Gastrocnemius medialis (tissue), 4 donors: ENCODE results near the gene LRFN5.

ENCODE experiments used
- POLR2A ChIP-seq, 2 donors: fragments of 450-650 bp; IDR thresholded peaks; one replicate each; pipeline ENCODE4 v1.6.1; 2017; ENCODE audit warnings: antibody characterized with exemption in 2 of 2, mild to moderate bottlenecking in 2 of 2, moderate library complexity in 2 of 2
- TF ChIP-seq, protein P1 (sequence below), 5 experiments: fragments of 450-650 bp in 3 of 5; fragments of 200-600 bp in 2 of 5; sonication (generic) in 2 of 5; IDR thresholded peaks in 4 of 5; conservative IDR thresholded peaks in 1 of 5; 1 replicate in 4 of 5; 2 replicates in 1 of 5; pipeline ENCODE4 v1.5.1; 2016 to 2019; ENCODE audit warnings: antibody characterized with exemption in 5 of 5, mild to moderate bottlenecking in 3 of 5, moderate library complexity in 3 of 5

GRCh38 chr14:41586237-41586636 lies 20.4 kb upstream of the LRFN5 start:
- TF ChIP-seq, protein P1, sequence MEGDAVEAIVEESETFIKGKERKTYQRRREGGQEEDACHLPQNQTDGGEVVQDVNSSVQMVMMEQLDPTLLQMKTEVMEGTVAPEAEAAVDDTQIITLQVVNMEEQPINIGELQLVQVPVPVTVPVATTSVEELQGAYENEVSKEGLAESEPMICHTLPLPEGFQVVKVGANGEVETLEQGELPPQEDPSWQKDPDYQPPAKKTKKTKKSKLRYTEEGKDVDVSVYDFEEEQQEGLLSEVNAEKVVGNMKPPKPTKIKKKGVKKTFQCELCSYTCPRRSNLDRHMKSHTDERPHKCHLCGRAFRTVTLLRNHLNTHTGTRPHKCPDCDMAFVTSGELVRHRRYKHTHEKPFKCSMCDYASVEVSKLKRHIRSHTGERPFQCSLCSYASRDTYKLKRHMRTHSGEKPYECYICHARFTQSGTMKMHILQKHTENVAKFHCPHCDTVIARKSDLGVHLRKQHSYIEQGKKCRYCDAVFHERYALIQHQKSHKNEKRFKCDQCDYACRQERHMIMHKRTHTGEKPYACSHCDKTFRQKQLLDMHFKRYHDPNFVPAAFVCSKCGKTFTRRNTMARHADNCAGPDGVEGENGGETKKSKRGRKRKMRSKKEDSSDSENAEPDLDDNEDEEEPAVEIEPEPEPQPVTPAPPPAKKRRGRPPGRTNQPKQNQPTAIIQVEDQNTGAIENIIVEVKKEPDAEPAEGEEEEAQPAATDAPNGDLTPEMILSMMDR (IDR thresholded peaks at IDR 0.05 in 4 of 5, conservative IDR thresholded peaks at IDR 0.05 in 1 of 5): no peak
- TF ChIP-seq POLR2A (IDR thresholded peaks at IDR 0.05): no peak
